K562 (cell line): ENCODE measurements around the gene KIF3A.

ENCODE experiments used
- ELF1 ChIP-seq: fragments of 200-800 bp; sonication (Bioruptor generic); IDR thresholded peaks from 2 replicates; pipeline ENCODE4 v1.6.1; 2016; ENCODE audit warnings: missing genetic modification characterization, missing compliant biosample characterization
- FOXK1 ChIP-seq: sonication (generic); formaldehyde crosslinking; IDR thresholded peaks from 2 replicates; pipeline ENCODE4 v1.8.0; 2022; ENCODE audit warnings: missing genetic modification reagents, mild to moderate bottlenecking, borderline replicate concordance
- GTF3C2 ChIP-seq: IDR thresholded peaks from 3 replicates; pipeline ENCODE4 v1.6.1; 2011; ENCODE audit warnings: borderline replicate concordance, mild to moderate bottlenecking, moderate library complexity; ENCODE audit not compliant: insufficient read length; ENCODE audit errors: extremely low read depth
- HINFP ChIP-seq: fragments of 450-650 bp; conservative IDR thresholded peaks from 2 replicates; pipeline ENCODE4 v1.6.1; 2016; ENCODE audit warnings: missing genetic modification characterization, low read depth, mild to moderate bottlenecking, control low read depth, missing compliant biosample characterization
- HOXB6 ChIP-seq: fragments of 250-450 bp; sonication (Bioruptor Pico); IDR thresholded peaks from 2 replicates; pipeline ENCODE4 v1.5.1; 2022; ENCODE audit warnings: mild to moderate bottlenecking, borderline replicate concordance
- LARP7 ChIP-seq: fragments of 450-650 bp; IDR thresholded peaks from 2 replicates; pipeline ENCODE4 v1.6.1; 2016
- MAX ChIP-seq: sonication (generic); formaldehyde crosslinking; IDR thresholded peaks from 2 replicates; pipeline ENCODE4 v1.9.0; 2022; ENCODE audit warnings: mild to moderate bottlenecking, missing genetic modification reagents
- POLR2AphosphoS5 ChIP-seq: IDR thresholded peaks from 2 replicates; pipeline ENCODE4 v1.6.1; 2011; ENCODE audit warnings: mild to moderate bottlenecking, low read depth, low read length, moderate library complexity; ENCODE audit not compliant: control insufficient read depth, insufficient read depth
- SP1 ChIP-seq: sonication (generic); formaldehyde crosslinking; IDR thresholded peaks from 2 replicates; pipeline ENCODE4 v1.8.1; 2022; ENCODE audit warnings: mild to moderate bottlenecking, missing genetic modification reagents
- STAG1 ChIP-seq: sonication (generic); formaldehyde crosslinking; IDR thresholded peaks from 2 replicates; pipeline ENCODE4 v1.5.0; 2020; ENCODE audit warnings: missing genetic modification reagents, borderline replicate concordance
- TEAD4 ChIP-seq, 2 experiments: sonication (generic) in 1 of 2; formaldehyde crosslinking in 1 of 2; IDR thresholded peaks; 2 replicates each; pipeline versions ENCODE4 v1.6.1 to v1.8.0; 2012 to 2022; ENCODE audit warnings: borderline replicate concordance in 1 of 2, inconsistent platforms in 1 of 2, low read length in 1 of 2, mild to moderate bottlenecking in 1 of 2, missing genetic modification reagents in 1 of 2
- ZHX1 ChIP-seq: fragments of 150-350 bp; conservative IDR thresholded peaks from 2 replicates; pipeline ENCODE4 v1.6.1; 2014; ENCODE audit warnings: low read length
- ZNF354B ChIP-seq: fragments of 250-450 bp; sonication (Bioruptor Pico); IDR thresholded peaks from 2 replicates; pipeline ENCODE4 v1.4.0; 2020

GRCh38 chr5:132774896-132775295 lies 37.5 kb upstream of the KIF3A start:
- TF ChIP-seq HOXB6 (CRISPR knock-in tag) (no peak), GTF3C2 (no peak), LARP7 (no peak), ZNF354B (no peak), ZHX1 (no peak), STAG1 (CRISPR knock-in tag) (no peak), POLR2AphosphoS5 (no peak), SP1 (CRISPR knock-in tag) (no peak), HINFP (tag) (no peak), FOXK1 (CRISPR knock-in tag) (no peak), TEAD4 (IDR thresholded peaks at IDR 0.05; ENCODE audit: low read length) (no peak), TEAD4 (CRISPR knock-in tag; IDR thresholded peaks at IDR 0.05; ENCODE audit: borderline replicate concordance) (no peak), ELF1 (no peak), MAX (CRISPR knock-in tag) (no peak)
